K562 (cell line): Measurements from ENCODE around the gene WRAP53. TPM values are rescaled to one million over a fixed set of nuclear protein-coding genes. Genes with fewer than 3 reads are reported as not detected.
A peak's percentile ranks its signal among the peaks of the same experiment; 100 is the strongest.

Experiments used
- ATF1 ChIP-seq, 2 experiments: fragments of 450-650 bp in 1 of 2; IDR thresholded peaks; 2 replicates each; pipeline ENCODE4 v1.6.1; 2016; ENCODE audit warnings: missing compliant biosample characterization in 1 of 2, missing genetic modification characterization in 1 of 2
- CTBP1 ChIP-seq: fragments of 450-650 bp; IDR thresholded peaks from 2 replicates; pipeline ENCODE4 v1.6.1; 2016; ENCODE audit warnings: borderline replicate concordance
- EGR1 ChIP-seq: fragments of 450-650 bp; conservative IDR thresholded peaks from 2 replicates; pipeline ENCODE4 v1.6.1; 2017; ENCODE audit warnings: mild to moderate bottlenecking
- LEF1 ChIP-seq: fragments of 450-650 bp; IDR thresholded peaks from 2 replicates; pipeline ENCODE4 v1.6.1; 2016; ENCODE audit warnings: mild to moderate bottlenecking
- MAFF ChIP-seq: IDR thresholded peaks from 2 replicates; pipeline ENCODE4 v1.6.1; 2012; ENCODE audit warnings: low read length, improper control_type of control experiment
- OTX1 ChIP-seq: fragments of 450-650 bp; formaldehyde crosslinking; IDR thresholded peaks from 2 replicates; pipeline ENCODE4 v1.4.0; 2022; ENCODE audit warnings: mild to moderate bottlenecking
- SREBF2 ChIP-seq: sonication (generic); formaldehyde crosslinking; IDR thresholded peaks from 2 replicates; pipeline ENCODE4 v1.4.0; 2020; ENCODE audit warnings: mild to moderate bottlenecking, missing genetic modification reagents
- ZFP36 ChIP-seq: fragments of 150-350 bp; IDR thresholded peaks from 2 replicates; pipeline ENCODE4 v1.6.1; 2018; ENCODE audit warnings: low read length, low read depth; ENCODE audit not compliant: partially characterized antibody
- ZNF717 ChIP-seq: fragments of 250-450 bp; sonication (Bioruptor Pico); IDR thresholded peaks from 2 replicates; pipeline ENCODE4 v1.5.0; 2021
- polyA plus RNA-seq, 8 experiments: library from polyadenylated mRNA; depleted of rRNA in 4 of 8; stranded (reverse) in 5 of 8; unstranded in 3 of 8; fragments of >200 nt; fragmentation: Nextera tagmentation in 2 of 8; fragmentation: Illumina TruSeq in 1 of 8; extraction: Ambion mirVana in 2 of 8; extraction: Trizol in 1 of 8; gene quantifications; 2 replicates each; pipeline versions ENCODE4 v1.2.1 to v1.2.3, GENCODE V29; 2011 to 2014; ENCODE audit warnings: inconsistent platforms in 1 of 8, missing spikeins in 1 of 8
- total RNA-seq, 7 experiments: library from RNA; depleted of rRNA in 6 of 7; stranded (reverse); fragments of >200 nt in 6 of 7; fragmentation: Illumina TruSeq in 2 of 7; extraction: Trizol in 2 of 7; gene quantifications; 2 replicates each; pipeline versions ENCODE4 v1.2.1 to v1.2.3, GENCODE V29; 2011 to 2021; ENCODE audit warnings: low replicate concordance in 1 of 7
- TF ChIP-seq, protein P1 (sequence below): fragments of 450-650 bp; formaldehyde crosslinking; IDR thresholded peaks from 2 replicates; pipeline ENCODE4 v1.4.0; 2022; ENCODE audit warnings: missing genetic modification characterization
- TF ChIP-seq, protein P2 (sequence below): fragments of 250-450 bp; sonication (Bioruptor Pico); IDR thresholded peaks from 2 replicates; pipeline ENCODE4 v1.5.1; 2021; ENCODE audit warnings: mild to moderate bottlenecking
- TF ChIP-seq, protein P3 (sequence below): IDR thresholded peaks from 2 replicates; pipeline ENCODE4 v1.6.1; 2016; ENCODE audit warnings: missing genetic modification characterization, missing compliant biosample characterization
- TF ChIP-seq, protein P4 (sequence below): sonication (generic); formaldehyde crosslinking; IDR thresholded peaks from 2 replicates; pipeline ENCODE4 v1.8.0; 2022; ENCODE audit warnings: missing genetic modification reagents, mild to moderate bottlenecking, moderate library complexity, borderline replicate concordance
- TF ChIP-seq, protein P5 (sequence below): fragments of 200-400 bp; formaldehyde crosslinking; IDR thresholded peaks from 2 replicates; pipeline ENCODE4 v1.6.1; 2017; ENCODE audit warnings: mild to moderate bottlenecking, low read depth, low read length, moderate library complexity
- TF ChIP-seq, protein P6 (sequence below), 3 experiments: fragments of 200-800 bp in 1 of 3; fragments of 250-450 bp in 1 of 3; fragments of 450-650 bp in 1 of 3; sonication (Bioruptor Pico) in 1 of 3; sonication (Bioruptor generic) in 1 of 3; formaldehyde crosslinking in 1 of 3; IDR thresholded peaks; 2 replicates each; pipeline versions ENCODE4 v1.6.1 to v1.8.0; 2016 to 2022; ENCODE audit warnings: mild to moderate bottlenecking in 2 of 3, missing genetic modification characterization in 2 of 3, missing compliant biosample characterization in 1 of 3, moderate library complexity in 1 of 3

Gene WRAP53
- total and polyA plus RNA-seq, 9 of the 15 experiments (the other 6 are each of a cell fraction or from before 2014, with no cell fraction given) = 0.72 to 18.2 (median 13.4) TPM

DNA sequence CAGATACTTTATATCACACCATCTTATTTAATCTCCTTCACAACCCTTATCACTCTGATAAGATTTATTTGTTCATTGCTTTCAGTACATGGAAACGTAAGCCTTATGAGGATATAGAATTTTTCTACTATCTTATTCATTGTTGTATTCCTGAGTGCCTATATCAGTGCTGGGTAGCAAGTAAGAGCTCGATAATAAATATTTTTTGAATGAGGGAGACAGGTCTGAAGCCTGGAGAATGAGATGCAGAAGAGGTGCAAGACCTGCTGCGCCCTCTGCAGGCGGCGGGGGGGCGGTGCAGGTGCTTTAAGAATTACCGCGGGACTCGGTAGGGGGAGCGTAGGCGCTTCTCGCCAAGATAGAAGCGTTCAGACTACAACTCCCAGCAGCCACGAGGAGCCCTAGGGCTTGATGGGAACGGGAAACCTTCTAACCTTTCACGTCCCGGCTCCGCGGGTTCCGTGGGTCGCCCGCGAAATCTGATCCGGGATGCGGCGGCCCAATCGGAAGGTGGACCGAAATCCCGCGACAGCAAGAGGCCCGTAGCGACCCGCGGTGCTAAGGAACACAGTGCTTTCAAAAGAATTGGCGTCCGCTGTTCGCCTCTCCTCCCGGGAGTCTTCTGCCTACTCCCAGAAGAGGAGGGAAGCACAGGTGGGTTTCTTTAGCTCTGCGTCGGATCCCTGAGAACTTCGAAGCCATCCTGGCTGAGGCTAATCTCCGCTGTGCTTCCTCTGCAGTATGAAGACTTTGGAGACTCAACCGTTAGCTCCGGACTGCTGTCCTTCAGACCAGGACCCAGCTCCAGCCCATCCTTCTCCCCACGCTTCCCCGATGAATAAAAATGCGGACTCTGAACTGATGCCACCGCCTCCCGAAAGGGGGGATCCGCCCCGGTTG is at the start of gene WRAP53 (continued):
- no peak for TF ChIP-seq MAFF
- TF ChIP-seq, protein P1, sequence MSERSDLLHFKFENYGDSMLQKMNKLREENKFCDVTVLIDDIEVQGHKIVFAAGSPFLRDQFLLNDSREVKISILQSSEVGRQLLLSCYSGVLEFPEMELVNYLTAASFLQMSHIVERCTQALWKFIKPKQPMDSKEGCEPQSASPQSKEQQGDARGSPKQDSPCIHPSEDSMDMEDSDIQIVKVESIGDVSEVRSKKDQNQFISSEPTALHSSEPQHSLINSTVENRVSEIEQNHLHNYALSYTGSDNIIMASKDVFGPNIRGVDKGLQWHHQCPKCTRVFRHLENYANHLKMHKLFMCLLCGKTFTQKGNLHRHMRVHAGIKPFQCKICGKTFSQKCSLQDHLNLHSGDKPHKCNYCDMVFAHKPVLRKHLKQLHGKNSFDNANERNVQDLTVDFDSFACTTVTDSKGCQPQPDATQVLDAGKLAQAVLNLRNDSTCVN (CRISPR knock-in tag) = no peak
- TF ChIP-seq, protein P2, sequence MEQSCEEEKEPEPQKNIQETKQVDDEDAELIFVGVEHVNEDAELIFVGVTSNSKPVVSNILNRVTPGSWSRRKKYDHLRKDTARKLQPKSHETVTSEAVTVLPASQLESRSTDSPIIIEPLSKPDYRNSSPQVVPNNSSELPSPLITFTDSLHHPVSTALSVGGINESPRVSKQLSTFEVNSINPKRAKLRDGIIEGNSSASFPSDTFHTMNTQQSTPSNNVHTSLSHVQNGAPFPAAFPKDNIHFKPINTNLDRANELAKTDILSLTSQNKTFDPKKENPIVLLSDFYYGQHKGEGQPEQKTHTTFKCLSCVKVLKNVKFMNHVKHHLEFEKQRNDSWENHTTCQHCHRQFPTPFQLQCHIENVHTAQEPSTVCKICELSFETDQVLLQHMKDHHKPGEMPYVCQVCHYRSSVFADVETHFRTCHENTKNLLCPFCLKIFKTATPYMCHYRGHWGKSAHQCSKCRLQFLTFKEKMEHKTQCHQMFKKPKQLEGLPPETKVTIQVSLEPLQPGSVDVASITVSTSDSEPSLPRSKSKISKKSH (CRISPR knock-in tag) = no peak
- TF ChIP-seq EGR1 = peak; percentile 56
- TF ChIP-seq CTBP1 = no peak; the same call in 1 of the 2 replicates
- no peak for TF ChIP-seq LEF1
- TF ChIP-seq, protein P3, sequence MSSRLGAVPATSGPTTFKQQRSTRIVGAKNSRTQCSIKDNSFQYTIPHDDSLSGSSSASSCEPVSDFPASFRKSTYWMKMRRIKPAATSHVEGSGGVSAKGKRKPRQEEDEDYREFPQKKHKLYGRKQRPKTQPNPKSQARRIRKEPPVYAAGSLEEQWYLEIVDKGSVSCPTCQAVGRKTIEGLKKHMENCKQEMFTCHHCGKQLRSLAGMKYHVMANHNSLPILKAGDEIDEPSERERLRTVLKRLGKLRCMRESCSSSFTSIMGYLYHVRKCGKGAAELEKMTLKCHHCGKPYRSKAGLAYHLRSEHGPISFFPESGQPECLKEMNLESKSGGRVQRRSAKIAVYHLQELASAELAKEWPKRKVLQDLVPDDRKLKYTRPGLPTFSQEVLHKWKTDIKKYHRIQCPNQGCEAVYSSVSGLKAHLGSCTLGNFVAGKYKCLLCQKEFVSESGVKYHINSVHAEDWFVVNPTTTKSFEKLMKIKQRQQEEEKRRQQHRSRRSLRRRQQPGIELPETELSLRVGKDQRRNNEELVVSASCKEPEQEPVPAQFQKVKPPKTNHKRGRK (tag) = no peak
- TF ChIP-seq, protein P4, sequence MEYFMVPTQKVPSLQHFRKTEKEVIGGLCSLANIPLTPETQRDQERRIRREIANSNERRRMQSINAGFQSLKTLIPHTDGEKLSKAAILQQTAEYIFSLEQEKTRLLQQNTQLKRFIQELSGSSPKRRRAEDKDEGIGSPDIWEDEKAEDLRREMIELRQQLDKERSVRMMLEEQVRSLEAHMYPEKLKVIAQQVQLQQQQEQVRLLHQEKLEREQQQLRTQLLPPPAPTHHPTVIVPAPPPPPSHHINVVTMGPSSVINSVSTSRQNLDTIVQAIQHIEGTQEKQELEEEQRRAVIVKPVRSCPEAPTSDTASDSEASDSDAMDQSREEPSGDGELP = peak; percentile 45; the same call in 1 of the 2 replicates
- no peak for TF ChIP-seq SREBF2 (CRISPR knock-in tag)
- TF ChIP-seq ATF1 (CRISPR knock-in tag; IDR thresholded peaks at IDR 0.05) = no peak
- TF ChIP-seq ATF1 (tag; IDR thresholded peaks at IDR 0.05) = 0 out of 2 replicates have a peak, but pooled peaks have one; percentile 55
- TF ChIP-seq, protein P5, sequence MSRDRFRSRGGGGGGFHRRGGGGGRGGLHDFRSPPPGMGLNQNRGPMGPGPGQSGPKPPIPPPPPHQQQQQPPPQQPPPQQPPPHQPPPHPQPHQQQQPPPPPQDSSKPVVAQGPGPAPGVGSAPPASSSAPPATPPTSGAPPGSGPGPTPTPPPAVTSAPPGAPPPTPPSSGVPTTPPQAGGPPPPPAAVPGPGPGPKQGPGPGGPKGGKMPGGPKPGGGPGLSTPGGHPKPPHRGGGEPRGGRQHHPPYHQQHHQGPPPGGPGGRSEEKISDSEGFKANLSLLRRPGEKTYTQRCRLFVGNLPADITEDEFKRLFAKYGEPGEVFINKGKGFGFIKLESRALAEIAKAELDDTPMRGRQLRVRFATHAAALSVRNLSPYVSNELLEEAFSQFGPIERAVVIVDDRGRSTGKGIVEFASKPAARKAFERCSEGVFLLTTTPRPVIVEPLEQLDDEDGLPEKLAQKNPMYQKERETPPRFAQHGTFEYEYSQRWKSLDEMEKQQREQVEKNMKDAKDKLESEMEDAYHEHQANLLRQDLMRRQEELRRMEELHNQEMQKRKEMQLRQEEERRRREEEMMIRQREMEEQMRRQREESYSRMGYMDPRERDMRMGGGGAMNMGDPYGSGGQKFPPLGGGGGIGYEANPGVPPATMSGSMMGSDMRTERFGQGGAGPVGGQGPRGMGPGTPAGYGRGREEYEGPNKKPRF = no peak
- no peak for TF ChIP-seq ZFP36
- TF ChIP-seq ZNF717 (CRISPR knock-in tag) = no peak
- TF ChIP-seq, protein P6, sequence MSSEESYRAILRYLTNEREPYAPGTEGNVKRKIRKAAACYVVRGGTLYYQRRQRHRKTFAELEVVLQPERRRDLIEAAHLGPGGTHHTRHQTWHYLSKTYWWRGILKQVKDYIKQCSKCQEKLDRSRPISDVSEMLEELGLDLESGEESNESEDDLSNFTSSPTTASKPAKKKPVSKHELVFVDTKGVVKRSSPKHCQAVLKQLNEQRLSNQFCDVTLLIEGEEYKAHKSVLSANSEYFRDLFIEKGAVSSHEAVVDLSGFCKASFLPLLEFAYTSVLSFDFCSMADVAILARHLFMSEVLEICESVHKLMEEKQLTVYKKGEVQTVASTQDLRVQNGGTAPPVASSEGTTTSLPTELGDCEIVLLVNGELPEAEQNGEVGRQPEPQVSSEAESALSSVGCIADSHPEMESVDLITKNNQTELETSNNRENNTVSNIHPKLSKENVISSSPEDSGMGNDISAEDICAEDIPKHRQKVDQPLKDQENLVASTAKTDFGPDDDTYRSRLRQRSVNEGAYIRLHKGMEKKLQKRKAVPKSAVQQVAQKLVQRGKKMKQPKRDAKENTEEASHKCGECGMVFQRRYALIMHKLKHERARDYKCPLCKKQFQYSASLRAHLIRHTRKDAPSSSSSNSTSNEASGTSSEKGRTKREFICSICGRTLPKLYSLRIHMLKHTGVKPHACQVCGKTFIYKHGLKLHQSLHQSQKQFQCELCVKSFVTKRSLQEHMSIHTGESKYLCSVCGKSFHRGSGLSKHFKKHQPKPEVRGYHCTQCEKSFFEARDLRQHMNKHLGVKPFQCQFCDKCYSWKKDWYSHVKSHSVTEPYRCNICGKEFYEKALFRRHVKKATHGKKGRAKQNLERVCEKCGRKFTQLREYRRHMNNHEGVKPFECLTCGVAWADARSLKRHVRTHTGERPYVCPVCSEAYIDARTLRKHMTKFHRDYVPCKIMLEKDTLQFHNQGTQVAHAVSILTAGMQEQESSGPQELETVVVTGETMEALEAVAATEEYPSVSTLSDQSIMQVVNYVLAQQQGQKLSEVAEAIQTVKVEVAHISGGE (CRISPR knock-in tag; IDR thresholded peaks at IDR 0.05) = peak in 1 of 3 experiments; percentile 90; a peak in 2 of 6 replicates
- no peak for TF ChIP-seq OTX1 (CRISPR knock-in tag)
